Kidney (tissue), 14 donors: ENCODE results near the gene GTSE1. TPM values are rescaled to one million over a fixed set of nuclear protein-coding genes. Genes with fewer than 3 reads are reported as not detected.

Experiments used
- DNase-seq, 5 donors: peaks; one replicate each; pipeline ENCODE4 v3.0.0-alpha.2; 2013 to 2020
- FAIRE-seq: peaks from 2 replicates; lab custom pipeline; 2012; peaks lifted over from hg19 to GRCh38; lab: Jason Lieb, UNC
- H3K27ac ChIP-seq, 2 donors: one replicate each; pipeline ENCODE4 v1.7.0; 2013; ENCODE audit warnings: low read depth in 2 of 2, low read length in 2 of 2, inconsistent platforms in 1 of 2
- H3K27me3 ChIP-seq: one replicate; pipeline ENCODE4 v1.7.1; 2013; ENCODE audit warnings: low read length, inconsistent platforms; ENCODE audit not compliant: control insufficient read depth, insufficient read depth
- H3K36me3 ChIP-seq, 3 donors: one replicate each; pipeline versions ENCODE4 v1.7.0 to v1.7.1; 2013; ENCODE audit warnings: low read length in 3 of 3, control low read depth in 1 of 3, inconsistent platforms in 1 of 3; ENCODE audit not compliant: insufficient read depth in 3 of 3, control insufficient read depth in 2 of 3
- H3K4me1 ChIP-seq, 3 donors: one replicate each; pipeline versions ENCODE4 v1.7.0 to v1.7.1; 2013; ENCODE audit warnings: low read length in 3 of 3, inconsistent platforms in 1 of 3, low read depth in 1 of 3; ENCODE audit not compliant: control insufficient read depth in 2 of 3, insufficient read depth in 2 of 3
- H3K4me3 ChIP-seq, 3 donors: one replicate each; pipeline versions ENCODE4 v1.7.0 to v1.8.1; 2013; ENCODE audit warnings: low read length in 3 of 3, control low read depth in 1 of 3, inconsistent platforms in 1 of 3
- H3K9ac ChIP-seq, 3 donors: one replicate each; pipeline versions ENCODE4 v1.7.0 to v1.7.1; 2013; ENCODE audit warnings: low read length in 3 of 3, control low read depth in 1 of 3, inconsistent platforms in 1 of 3
- H3K9me3 ChIP-seq, 3 donors: one replicate each; pipeline versions ENCODE4 v1.7.0 to v1.7.1; 2013; ENCODE audit warnings: low read length in 3 of 3, control low read depth in 1 of 3, inconsistent platforms in 1 of 3; ENCODE audit not compliant: control insufficient read depth in 2 of 3, insufficient read depth in 1 of 3
- intact Hi-C: fragments of 100-400 bp; cut with DNase I; formaldehyde crosslinking; loops from one replicate; pipeline ENCODE4 v1.11.1; 2022
- polyA plus RNA-seq: library from polyadenylated mRNA; stranded (reverse); fragments of 350-450 nt; fragmentation: Illumina TruSeq; extraction: RNeasy Lipid Tissue Mini Kit (QIAGEN cat#74804); gene quantifications from one replicate; pipeline ENCODE4 v1.2.3, GENCODE V29; 2014; ENCODE audit warnings: low read depth, low replicate concordance; ENCODE audit not compliant: insufficient read depth
- total RNA-seq: library from RNA; stranded (reverse); fragmentation: NEBNext Ultra II Directional; extraction: Animal tissue kit (Norgen Biotek cat#: 25700); gene quantifications from one replicate; pipeline ENCODE4 v1.2.1, GENCODE V29; 2021
- TF ChIP-seq, protein P1 (sequence below): IDR thresholded peaks from 3 replicates; pipeline ENCODE4 v1.5.1; 2012; ENCODE audit warnings: mild to moderate bottlenecking, moderate library complexity, borderline replicate concordance; ENCODE audit not compliant: insufficient read depth; ENCODE audit errors: extremely low read depth
- donor health status: control.
- donor health status: control.
- donor health status: control.
- donor health status: control.
- donor health status: control.
- donor health status: DM: yes; HTN: yes; CAD: no.
- donor health status: Normal renal cell carcinoma (clear cell type).

The GTSE1 gene
- total and polyA plus RNA-seq, 2 donors from 2014 or later: 0.41 to 0.94 TPM

- H3K9me3 ChIP-seq: no peaks in the 10 kb centered on the region
- H3K4me3 ChIP-seq: no peak overlapping the region
- no peaks in the 10 kb centered on the region for H3K4me1 ChIP-seq
- no peak for FAIRE-seq
- no peak overlapping the region for H3K27ac ChIP-seq
- TF ChIP-seq, protein P1, sequence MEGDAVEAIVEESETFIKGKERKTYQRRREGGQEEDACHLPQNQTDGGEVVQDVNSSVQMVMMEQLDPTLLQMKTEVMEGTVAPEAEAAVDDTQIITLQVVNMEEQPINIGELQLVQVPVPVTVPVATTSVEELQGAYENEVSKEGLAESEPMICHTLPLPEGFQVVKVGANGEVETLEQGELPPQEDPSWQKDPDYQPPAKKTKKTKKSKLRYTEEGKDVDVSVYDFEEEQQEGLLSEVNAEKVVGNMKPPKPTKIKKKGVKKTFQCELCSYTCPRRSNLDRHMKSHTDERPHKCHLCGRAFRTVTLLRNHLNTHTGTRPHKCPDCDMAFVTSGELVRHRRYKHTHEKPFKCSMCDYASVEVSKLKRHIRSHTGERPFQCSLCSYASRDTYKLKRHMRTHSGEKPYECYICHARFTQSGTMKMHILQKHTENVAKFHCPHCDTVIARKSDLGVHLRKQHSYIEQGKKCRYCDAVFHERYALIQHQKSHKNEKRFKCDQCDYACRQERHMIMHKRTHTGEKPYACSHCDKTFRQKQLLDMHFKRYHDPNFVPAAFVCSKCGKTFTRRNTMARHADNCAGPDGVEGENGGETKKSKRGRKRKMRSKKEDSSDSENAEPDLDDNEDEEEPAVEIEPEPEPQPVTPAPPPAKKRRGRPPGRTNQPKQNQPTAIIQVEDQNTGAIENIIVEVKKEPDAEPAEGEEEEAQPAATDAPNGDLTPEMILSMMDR: no peak
- peaks cover 3 to 75% (median 47%) of the 10 kb centered on the region in 3 donors for H3K36me3 ChIP-seq
- H3K27me3 ChIP-seq: no peaks in the 10 kb centered on the region
- no peak overlapping the region for H3K9ac ChIP-seq
- peak in 1 of 5 donors; percentile 50 for DNase-seq
- intact Hi-C loops: no loop called here
These were observed 52.6 kb downstream of the GTSE1 start for GRCh38 chr22:46349238-46349637.

- Histone ChIP-seq H3K27me3 (no peaks in the 10 kb centered on the region), H3K4me1 (no peaks in the 10 kb centered on the region), H3K36me3 (peaks cover 3 to 71% (median 43%) of the 10 kb centered on the region in 3 donors), H3K4me3 (no peak overlapping the region), H3K9me3 (no peaks in the 10 kb centered on the region), H3K9ac (no peak overlapping the region), H3K27ac (no peak overlapping the region)
- FAIRE-seq (peak; percentile 11), DNase-seq (peak in 1 of 5 donors; percentile 6)
- TF ChIP-seq, protein P1: no peak
- intact Hi-C loops: no loop called here
These were observed 53.0 kb downstream of the GTSE1 start for GRCh38 chr22:46349681-46350080.

GRCh38 chr22:46350121-46350520, 53.5 kb downstream of the GTSE1 start:
- no peak overlapping the region for H3K4me3 ChIP-seq
- no peak overlapping the region for H3K9ac ChIP-seq
- FAIRE-seq: no peak
- H3K36me3 ChIP-seq: peaks cover 3 to 70% (median 43%) of the 10 kb centered on the region in 3 donors
- TF ChIP-seq, protein P1: no peak
- H3K27ac ChIP-seq: no peak overlapping the region
- no peaks in the 10 kb centered on the region for H3K27me3 ChIP-seq
- no peaks in the 10 kb centered on the region for H3K9me3 ChIP-seq
- intact Hi-C loops: no loop called here
- DNase-seq: no peak
- no peaks in the 10 kb centered on the region for H3K4me1 ChIP-seq

DNA sequence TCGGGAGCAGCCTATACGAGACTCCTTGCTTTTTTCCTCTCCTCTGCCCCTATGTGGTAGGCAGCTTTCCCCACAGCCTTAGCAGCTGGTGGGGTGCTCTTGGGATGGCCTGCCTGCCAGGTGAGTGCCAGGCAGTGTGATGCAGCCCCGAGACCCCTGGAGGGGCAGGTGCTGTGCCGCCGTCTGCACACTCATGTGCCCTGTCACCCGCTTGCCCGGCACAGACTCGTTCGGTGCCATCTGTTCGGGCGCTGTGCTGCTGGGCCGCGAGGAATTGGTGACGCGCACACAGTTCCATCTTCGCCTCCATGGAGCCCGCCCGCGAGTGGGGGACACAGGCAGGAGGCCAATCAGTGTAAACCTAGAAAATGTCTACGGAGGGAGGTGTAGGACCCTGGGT, 54.0 kb downstream of the GTSE1 start:
- Histone ChIP-seq H3K27me3 (no peaks in the 10 kb centered on the region), H3K4me3 (no peak overlapping the region), H3K4me1 (no peaks in the 10 kb centered on the region), H3K27ac (no peak overlapping the region), H3K9me3 (no peaks in the 10 kb centered on the region), H3K36me3 (peaks cover 3 to 66% (median 43%) of the 10 kb centered on the region in 3 donors), H3K9ac (no peak overlapping the region)
- DNase-seq (peak in 1 of 5 donors; percentile 59), FAIRE-seq (no peak)
- intact Hi-C loops: no loop called here
- TF ChIP-seq, protein P1: no peak
